ENCODE results near the gene ZNF550.

Gene ZNF550

GRCh38 chr19:57559404-57560025 is at the start of gene ZNF550:
Gene ZNF550 (minus strand): TSS chr19:57559863. CDS start chr19:57559682, 181 bp downstream.
- peak; percentile 72 for DNase-seq (ENCODE audit: low read depth)

GRCh38 chr19:57606931-57607330 is 47.3 kb upstream of the ZNF550 start:
- DNase-seq (ENCODE audit: low read depth): no peak

DNA sequence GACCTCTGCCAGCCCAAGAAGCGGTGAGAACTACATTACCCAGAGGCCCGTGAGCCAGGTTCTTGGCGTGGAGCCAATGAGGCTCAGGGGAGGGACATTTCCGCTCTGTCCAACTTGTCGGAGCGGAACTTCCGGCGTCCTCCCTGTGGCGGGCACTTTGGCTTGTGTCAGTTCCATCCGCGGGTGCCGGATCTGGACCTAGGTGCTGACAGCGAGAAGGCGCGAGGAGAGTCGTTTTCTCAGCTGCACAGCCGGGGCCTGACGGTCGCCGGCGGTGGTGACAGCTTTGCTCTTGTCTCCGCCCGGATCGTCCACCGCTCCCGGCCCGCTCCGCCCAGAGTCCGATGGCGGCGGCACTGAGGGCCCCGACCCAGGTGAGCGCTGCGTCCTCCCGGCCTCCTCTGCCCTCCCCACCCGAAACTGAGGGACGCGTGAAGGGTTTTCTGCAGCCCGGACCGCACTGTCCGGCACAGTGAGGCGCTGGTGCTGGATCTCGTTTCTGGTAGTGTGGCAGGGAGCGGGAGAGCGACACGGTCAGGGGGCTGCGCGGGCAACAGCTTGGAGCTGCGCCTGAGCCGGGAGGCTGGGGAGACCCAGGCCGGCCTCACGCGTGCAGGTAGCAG is 40.2 kb upstream of the ZNF550 start, which contains the start of gene ZNF530:
TSS of gene ZNF530 (plus strand) at position 125 of the 623 bp plus-strand sequence. CDS start 4,461 bp downstream, outside the sequence.
- DNase-seq (ENCODE audit: low read depth): peak; percentile 55

DNA sequence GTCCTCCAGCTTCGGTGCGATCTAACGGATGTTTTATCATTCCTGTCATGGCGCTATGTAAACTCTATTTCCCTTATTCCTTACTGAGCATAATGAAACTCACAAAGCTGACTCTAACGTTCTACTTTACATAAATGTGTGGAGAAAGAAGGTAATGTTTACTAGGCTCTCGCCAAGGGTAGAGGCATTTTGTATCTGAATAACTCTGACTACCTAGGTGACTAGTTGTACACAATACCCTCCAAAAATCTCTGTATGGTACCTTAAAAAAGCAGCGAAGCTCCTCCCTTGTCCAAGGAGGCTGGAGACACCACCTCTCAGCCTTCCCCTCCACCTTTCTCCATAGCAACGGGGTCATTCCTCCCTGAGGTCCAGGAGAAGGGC is 39.7 kb upstream of the ZNF550 start:
- DNase-seq (ENCODE audit: low read depth): no peak

GRCh38 chr19:57587529-57587928 is 27.9 kb upstream of the ZNF550 start:
- no peak for DNase-seq (ENCODE audit: low read depth)

DNA sequence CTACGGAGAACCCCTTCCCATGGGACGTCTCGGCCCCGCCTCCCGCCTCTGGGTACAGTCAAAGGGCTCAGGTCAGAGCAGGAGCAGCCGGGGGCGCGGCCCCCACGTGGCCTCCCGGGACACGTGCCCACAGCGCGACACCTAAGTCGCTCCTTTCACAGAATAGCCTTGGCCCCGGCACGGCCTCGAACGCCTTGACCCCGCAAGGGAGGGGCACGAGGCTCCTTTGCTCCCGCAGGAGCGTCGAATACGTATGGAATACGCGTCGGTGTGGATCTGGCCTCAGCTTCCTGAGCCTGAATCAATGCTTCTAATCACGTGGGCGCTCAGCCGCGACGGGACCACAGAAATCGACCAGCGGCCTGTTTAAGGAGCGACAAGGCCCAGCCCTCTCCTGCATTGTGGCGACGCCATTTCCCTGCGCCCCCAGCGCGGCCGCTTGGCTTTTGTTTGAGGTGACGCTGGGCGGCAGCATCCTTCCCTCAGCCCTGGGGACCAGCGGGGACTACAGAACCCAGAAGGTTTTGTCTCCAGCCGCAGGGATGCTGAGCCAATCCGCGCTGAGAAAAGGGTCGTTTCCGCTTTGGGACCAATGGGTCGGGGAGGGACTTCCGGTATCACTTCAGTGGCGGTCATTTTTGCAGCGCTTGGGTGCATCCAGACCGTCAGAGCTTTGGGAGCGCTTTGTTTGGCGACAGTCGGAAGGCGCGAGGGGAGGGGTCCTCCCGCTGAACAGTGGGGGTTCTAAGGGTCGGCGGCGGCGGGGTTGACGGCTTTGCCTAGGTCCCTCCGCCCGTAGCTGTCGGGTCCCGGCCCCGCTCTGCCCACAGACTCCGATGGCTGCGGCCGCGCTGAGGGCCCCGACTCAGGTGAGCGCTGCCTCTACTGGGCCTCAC is 24.1 kb upstream of the ZNF550 start, which contains the start of gene ZIK1:
TSS of gene ZIK1 (plus strand) at position 625 of the 896 bp plus-strand sequence. CDS start at position 837, 212 bp downstream.
- peak; percentile 68 for DNase-seq (ENCODE audit: low read depth)

DNA sequence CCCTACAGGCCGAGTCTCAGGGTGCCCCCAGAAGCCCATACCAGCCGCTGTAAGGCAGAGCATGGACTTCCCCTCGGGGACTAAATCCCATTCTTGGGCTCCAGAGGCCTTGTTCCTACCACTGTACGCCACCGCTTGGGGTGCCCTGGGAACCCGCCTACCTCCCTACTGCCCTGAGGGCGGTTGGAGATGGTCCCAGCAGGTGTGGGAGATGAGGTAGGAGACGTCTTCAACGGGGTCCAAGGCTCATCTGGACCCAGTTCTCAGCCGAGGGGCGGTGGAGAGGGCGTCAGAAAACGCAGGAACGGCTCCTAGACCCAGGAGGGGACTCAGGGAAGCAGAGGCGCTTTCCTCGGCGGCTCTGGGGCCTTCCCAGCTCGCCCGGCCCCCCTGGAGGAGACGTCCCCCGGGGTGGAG is 23.4 kb upstream of the ZNF550 start:
- no peak for DNase-seq (ENCODE audit: low read depth)

DNA sequence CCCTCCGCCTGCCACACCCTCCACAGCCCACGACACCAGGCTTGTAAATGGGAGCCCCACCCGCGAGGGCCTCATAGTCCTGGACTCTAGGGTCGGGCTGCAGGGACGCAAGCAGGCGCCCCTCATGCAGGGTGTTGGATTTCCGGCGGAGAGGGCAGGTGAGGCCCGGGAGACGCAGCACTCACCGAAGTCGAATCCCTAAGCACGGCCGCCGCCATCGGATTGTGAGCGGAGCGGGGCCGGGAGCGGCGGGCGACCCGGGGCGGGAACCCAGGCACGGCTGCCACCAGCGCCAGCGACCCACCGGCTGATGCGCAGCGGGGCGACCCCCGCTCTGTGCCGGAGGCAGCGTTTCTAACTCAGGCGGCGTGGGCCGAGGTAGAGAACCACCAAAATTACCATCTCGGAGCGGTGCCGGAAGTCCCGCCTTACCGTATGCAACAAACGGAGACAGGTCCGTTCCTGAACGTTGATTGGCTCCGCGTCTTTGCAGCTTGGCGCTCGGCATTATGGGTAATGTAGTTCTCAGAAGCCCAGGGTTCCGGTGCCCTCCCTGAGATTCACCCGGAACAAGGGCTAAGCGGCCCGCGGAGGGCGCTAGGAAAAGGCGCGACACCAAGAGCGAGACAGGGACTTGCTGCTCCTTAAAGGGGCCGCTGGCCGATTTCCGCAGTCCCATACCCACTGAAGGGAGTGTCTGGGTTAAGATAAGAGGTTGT is 19.0 kb upstream of the ZNF550 start, which contains the start of gene ZNF416:
TSS of gene ZNF416 (minus strand) at position 425 of the 719 bp plus-strand sequence. CDS start at position 218, 207 bp downstream.
- peak; percentile 92 for DNase-seq (ENCODE audit: low read depth)

DNA sequence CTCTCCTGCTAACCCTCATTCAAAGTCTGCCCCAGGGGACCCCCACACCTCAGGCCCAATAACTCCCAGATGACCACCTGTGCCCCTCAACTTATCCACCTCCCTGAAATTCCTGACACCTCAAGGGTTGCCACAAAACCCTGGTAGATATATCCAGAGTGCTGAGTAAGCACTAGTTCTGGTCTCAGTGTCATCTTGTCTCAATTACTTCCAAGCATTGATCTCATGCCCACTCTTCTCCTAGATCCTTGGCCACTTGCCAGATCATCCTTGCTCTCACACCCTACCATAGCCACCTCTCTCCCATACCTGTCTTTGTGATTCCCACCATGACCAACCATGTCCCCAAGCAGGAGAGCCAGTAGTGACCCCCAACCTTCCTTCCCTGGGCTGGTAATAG is 17.0 kb upstream of the ZNF550 start:
- no peak for DNase-seq (ENCODE audit: low read depth)

DNA sequence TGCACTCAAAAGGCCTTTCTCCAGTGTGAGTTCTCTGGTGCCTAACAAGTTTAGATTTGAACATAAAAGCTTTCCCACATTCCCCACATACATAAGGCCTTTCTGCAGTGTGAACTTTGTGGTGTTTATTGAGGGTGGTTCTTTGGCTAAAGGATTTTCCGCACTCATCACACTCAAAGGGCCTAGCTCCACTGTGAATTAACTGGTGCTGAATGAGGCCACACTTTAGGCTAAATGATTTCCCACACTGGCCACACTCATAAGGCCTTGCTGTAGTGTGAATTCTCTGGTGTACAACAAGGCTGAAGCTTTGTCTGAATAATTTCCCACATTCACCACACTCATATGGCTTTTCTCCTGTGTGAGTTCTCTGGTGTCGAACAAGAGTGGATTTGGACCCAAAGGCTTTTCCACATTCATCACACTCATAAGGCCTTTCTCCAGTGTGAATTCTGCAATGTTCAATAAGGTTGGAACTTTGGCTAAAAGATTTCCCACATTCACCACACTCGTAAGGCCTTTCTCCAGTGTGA is 12.8 kb upstream of the ZNF550 start:
- DNase-seq (ENCODE audit: low read depth): no peak

GRCh38 chr19:57570707-57571106 is 11.0 kb upstream of the ZNF550 start:
- no peak for DNase-seq (ENCODE audit: low read depth)

DNA sequence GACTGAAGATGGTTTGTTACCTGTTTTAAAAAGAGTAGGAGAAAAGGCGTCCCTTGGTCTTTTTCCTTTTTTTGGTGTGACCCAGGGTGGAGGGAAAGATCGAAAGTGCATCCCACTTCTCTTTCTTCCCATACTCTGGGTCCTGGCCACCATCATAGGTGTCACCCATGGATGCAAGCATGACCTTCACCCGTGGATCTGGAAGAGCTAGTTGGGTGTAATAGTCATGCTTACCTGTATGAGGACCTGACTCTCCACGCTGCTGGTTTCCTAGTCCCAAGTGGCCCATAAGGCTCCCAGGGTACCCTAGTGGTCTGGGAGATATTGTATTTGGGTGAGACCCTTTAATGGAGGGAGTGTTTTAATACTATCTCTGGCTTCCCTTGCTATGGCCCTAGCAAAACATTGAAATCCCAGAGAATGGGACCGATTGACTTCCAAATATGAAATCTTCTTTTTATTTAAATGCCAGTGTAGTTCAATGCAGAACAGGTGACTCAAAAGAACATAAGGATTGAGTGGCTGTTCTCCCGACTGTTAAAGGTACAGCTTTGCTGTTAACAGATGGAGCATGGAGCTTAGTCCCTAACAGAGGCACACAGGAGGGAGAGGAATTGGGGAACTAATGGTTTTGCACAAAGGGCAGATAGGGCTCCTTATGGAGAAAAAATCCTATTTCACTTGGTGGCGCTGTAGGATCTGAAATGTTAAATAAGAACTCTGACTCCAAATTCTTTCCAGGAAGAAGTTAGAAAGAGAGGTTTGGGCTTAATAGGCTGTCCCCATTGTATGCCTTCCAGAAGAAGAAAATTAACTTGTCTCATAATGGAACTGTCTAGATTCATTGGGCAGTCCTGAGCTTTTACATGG is 7.0 kb upstream of the ZNF550 start:
- no peak for DNase-seq (ENCODE audit: low read depth)

- no peak for DNase-seq (ENCODE audit: low read depth)
Measured at GRCh38 chr19:57563547-57563946, 3.9 kb upstream of the ZNF550 start.

DNA sequence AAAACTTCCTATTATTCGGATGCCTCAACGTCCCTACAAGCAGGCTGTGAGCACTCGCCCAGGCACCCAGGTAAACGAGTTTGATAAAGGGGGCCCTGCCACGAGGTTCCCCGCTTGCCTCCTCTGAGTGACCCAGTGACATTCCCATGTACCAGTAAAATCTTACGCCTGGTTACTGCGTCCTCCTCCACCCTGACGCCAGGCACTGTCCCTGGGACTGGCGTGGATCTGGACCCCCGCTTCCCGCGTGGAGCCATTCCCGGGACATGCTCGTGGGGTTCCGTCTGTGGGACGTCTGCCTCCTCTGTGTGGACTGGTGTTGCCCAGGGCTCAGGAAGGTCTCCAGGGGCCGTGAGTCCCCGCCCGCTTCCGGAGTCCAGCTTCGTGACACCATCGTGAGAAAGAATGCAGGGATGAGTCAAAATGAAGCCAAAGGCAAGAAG is 407 bp upstream of the ZNF550 start:
- DNase-seq (ENCODE audit: low read depth): no peak

- no peak for DNase-seq (ENCODE audit: low read depth)
Measured at GRCh38 chr19:57559008-57559403, 657 bp downstream of the ZNF550 start.

DNA sequence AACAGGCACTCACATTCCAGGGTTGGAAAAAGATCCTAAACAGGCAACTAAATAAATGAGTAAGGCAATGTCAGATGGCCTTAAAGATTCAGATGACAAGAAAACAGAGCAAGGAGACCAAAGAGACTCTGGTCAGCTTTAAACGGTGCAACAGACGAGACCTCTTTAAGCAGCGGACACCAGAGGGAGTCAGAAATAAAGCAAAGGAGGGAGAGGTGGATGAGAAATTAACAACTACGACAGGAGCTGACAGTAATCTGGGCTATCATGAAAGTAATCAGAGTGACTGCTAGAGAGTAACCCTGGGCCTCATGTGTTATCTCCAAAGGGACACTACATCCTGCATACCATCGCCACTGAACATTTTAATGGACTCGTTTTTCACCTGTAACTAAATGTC is 1.1 kb downstream of the ZNF550 start:
- no peak for DNase-seq (ENCODE audit: low read depth)

- no peak for DNase-seq (ENCODE audit: low read depth)
Measured at GRCh38 chr19:57557659-57558058, 2.0 kb downstream of the ZNF550 start.

GRCh38 chr19:57552432-57552831 is 7.2 kb downstream of the ZNF550 start:
- DNase-seq (ENCODE audit: low read depth): no peak

GRCh38 chr19:57546513-57546912 is 13.2 kb downstream of the ZNF550 start:
- DNase-seq (ENCODE audit: low read depth): no peak

- DNase-seq (ENCODE audit: low read depth): no peak
Measured at GRCh38 chr19:57537953-57538547, 21.6 kb downstream of the ZNF550 start.
